Upper lobe of right lung (tissue), 1 donor: ENCODE results near the gene FOXO6. TPM values are rescaled to one million over a fixed set of nuclear protein-coding genes. Genes with fewer than 3 reads are reported as not detected.

Experiments used
- ATAC-seq: fragments of 200-7000 bp; cut with Tn5 transposase; one replicate; pipeline ENCODE4 v1.9.1; 2020; ENCODE audit warnings: mild to moderate bottlenecking, moderate library complexity
- DNase-seq: peaks from one replicate; pipeline ENCODE4 v3.0.0-alpha.2; 2020
- H3K27ac ChIP-seq: fragments of 200-600 bp; one replicate; pipeline ENCODE4 v1.8.0; 2022
- H3K27me3 ChIP-seq: fragments of 200-600 bp; one replicate; pipeline ENCODE4 v1.8.0; 2022; ENCODE audit warnings: mild to moderate bottlenecking
- H3K36me3 ChIP-seq: fragments of 200-600 bp; one replicate; pipeline ENCODE4 v1.8.0; 2022
- H3K4me1 ChIP-seq: fragments of 200-600 bp; one replicate; pipeline ENCODE4 v1.8.0; 2022
- H3K4me3 ChIP-seq: fragments of 200-600 bp; one replicate; pipeline ENCODE4 v1.8.0; 2022; ENCODE audit warnings: mild to moderate bottlenecking
- H3K9me3 ChIP-seq: fragments of 200-600 bp; one replicate; pipeline ENCODE4 v1.8.0; 2022
- intact Hi-C: fragments of 100-400 bp; cut with DNase I; formaldehyde crosslinking; loops from one replicate; pipeline ENCODE4 v1.11.0; 2022
- long read RNA-seq: library from polyadenylated mRNA; unstranded; transcript quantifications from one replicate; pipeline ENCODE4 v2.0.0, GENCODE V29; 2021
- total RNA-seq: library from RNA; stranded (reverse); fragmentation: NEBNext Ultra II Directional; extraction: Animal tissue kit (Norgen Biotek cat#: 25700); gene quantifications from one replicate; pipeline ENCODE4 v1.2.1, GENCODE V29; 2021
- TF ChIP-seq, protein P1 (sequence below): fragments of 200-600 bp; IDR thresholded peaks from one replicate; pipeline ENCODE4 v1.8.0; 2022; ENCODE audit warnings: antibody characterized with exemption
- donor health status: DM: no; HTN: yes; CAD: no; lungs with severe emphysema.

The FOXO6 gene
- 0.43 TPM for total RNA-seq
- long read RNA-seq, partial matches to known transcripts = 0 of 1 reads
- long read RNA-seq, other reads (novel, unspliced or antisense) = 1 of 1 reads

DNA sequence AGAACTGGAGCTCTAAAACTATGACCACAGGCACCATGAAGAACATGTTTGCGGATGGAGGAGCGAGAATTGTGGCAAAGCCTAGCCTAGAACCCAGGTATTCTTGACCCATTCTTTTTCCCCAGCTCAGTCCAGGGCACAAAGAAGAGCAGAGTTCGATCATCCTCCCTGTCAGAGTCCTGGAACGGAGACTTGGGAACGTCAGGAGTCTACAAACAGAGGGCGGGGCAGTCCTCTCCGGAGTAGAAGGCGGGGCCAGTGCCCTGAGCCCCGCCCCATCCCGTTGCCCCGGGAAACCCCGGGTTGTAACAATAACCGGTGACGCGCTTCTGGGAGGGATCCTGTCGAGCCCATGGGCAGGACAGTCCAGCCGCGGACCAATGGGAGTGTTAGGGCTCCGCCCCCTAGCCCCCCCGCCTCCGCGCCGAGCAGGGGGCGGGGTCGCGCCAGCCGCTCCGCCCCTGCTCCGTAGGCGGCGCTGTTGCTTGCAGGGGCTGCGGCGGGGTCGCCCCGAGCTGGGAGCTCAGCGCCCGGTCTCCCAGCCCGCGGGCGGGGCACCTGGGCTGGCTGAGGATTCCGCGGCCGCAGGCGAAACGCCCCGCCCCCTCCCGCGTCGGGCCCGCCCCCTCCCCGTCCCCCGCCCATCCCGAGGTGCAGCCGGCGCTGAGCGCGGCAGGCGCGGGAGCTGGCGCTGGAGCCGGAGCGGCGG, at the start of gene FOXO6:
FOXO6 (plus strand) TSS at position 649 of the 709 bp plus-strand sequence.
- Histone ChIP-seq H3K27ac (no peak within 1 kb of the TSS), H3K27me3 (peaks cover 18% of the 10 kb centered on the region), H3K4me3 (peak within 1 kb of the TSS; percentile 59), H3K36me3 (no peaks in the 10 kb centered on the region), H3K4me1 (peaks cover 12% of the 10 kb centered on the region), H3K9me3 (no peaks in the 10 kb centered on the region)
- intact Hi-C loops = no loop called here
- ATAC-seq (peak; percentile 96), DNase-seq (peak; percentile 99)
- TF ChIP-seq, protein P1, sequence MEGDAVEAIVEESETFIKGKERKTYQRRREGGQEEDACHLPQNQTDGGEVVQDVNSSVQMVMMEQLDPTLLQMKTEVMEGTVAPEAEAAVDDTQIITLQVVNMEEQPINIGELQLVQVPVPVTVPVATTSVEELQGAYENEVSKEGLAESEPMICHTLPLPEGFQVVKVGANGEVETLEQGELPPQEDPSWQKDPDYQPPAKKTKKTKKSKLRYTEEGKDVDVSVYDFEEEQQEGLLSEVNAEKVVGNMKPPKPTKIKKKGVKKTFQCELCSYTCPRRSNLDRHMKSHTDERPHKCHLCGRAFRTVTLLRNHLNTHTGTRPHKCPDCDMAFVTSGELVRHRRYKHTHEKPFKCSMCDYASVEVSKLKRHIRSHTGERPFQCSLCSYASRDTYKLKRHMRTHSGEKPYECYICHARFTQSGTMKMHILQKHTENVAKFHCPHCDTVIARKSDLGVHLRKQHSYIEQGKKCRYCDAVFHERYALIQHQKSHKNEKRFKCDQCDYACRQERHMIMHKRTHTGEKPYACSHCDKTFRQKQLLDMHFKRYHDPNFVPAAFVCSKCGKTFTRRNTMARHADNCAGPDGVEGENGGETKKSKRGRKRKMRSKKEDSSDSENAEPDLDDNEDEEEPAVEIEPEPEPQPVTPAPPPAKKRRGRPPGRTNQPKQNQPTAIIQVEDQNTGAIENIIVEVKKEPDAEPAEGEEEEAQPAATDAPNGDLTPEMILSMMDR = peak; percentile 47

DNA sequence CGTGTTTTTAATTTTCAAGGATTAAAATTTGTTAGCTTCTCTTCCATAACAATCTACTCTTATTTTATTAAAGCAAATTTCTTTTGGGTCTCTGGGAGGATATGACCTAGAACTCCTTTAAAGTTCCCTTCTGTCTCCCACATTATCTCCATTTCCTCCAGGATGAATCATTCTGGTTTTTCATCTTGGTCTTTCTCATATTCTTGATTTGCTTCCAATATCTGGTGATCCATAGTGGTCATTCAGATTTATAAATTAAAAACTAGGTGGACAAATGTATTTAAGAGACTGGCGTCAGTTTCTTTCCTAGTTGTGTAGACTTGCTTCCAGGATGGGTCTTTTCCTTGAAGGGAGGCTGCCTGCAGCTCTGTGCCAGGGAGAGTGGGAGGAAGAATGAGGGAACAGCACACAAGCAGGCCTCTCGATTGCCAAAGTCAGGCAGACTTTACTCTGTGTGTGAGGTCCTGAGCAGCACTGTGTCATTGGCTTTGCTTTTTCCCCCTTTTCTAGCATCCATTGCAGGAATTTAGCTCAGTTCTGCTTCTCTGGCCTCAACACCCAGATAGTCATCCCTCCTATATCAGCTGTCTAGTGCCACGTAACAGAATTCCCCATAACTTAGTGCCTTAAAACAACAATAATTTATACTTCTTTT, 48.1 kb upstream of the FOXO6 start:
- Histone ChIP-seq H3K36me3 (no peaks in the 10 kb centered on the region), H3K27me3 (no peaks in the 10 kb centered on the region), H3K27ac (no peak overlapping the region), H3K4me1 (no peaks in the 10 kb centered on the region), H3K9me3 (no peaks in the 10 kb centered on the region), H3K4me3 (no peak overlapping the region)
- DNase-seq (no peak), ATAC-seq (no peak)
- TF ChIP-seq, protein P1 = no peak
- intact Hi-C loops = no loop called here

DNA sequence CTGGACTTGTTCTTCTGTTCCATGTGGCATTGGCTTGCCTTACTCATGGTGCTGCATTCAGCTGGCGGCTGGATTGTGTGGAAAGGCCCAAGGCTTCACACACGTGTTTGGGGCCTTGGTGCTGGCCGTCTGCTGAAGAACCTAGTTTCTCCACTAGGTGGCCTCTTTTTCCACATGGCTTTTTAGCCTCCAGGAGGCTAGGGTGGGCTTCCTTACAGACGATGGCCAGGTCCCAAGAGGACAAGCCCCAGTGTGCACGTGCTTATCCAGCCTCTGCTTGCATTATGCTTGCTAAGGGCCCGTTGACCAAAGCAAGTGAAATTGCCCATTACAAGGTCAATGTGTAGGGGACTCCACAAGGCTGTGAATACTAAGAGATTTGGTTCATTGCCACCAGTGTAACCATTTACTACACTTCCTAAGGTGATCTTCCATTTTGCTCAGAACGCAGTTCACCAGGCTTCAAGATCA, 47.5 kb upstream of the FOXO6 start:
- Histone ChIP-seq H3K4me1 (no peaks in the 10 kb centered on the region), H3K27ac (no peak overlapping the region), H3K9me3 (no peaks in the 10 kb centered on the region), H3K4me3 (no peak overlapping the region), H3K36me3 (no peaks in the 10 kb centered on the region), H3K27me3 (no peaks in the 10 kb centered on the region)
- DNase-seq (no peak), ATAC-seq (peak; percentile 63)
- TF ChIP-seq, protein P1 = peak; percentile 62
- intact Hi-C loops = no loop called here

DNA sequence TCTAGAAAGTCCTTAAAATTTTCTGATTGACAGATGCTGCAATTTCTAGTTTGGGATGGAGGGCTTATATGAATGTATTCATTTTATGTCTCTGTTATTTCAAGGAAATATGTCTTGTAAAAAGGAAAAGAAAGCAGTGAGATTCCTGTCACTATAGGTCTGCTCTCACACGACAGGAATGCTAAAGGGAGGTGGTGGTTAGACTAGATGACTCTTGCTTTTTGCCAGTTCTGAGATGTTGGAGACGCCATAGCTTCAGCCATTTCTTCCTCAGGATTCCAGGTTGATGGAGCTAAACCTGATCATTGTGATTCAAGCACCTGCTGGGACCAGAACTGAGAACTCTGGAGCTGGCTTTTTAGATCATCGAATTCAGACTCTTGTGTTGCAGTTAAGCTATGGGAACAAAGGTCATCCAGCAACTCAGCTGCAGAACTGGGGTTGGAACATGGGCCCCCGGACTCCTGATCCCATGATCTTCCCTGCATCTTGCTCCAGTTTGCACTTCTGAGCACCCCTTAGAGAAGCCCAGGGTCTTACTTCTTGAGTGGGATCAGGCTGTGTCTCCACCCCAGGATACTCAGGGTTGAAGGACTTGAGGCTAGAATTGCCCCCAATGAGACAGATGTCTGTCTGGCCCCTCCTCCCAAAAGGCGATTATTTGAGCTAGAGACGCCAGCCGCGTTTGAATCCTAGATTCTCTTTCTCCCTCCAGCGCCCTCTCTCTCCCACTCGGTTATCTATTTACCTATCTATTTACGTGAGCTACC, 46.7 kb upstream of the FOXO6 start:
- ATAC-seq (no peak), DNase-seq (no peak)
- TF ChIP-seq, protein P1 = no peak
- Histone ChIP-seq H3K4me1 (no peaks in the 10 kb centered on the region), H3K4me3 (no peak overlapping the region), H3K27me3 (no peaks in the 10 kb centered on the region), H3K36me3 (no peaks in the 10 kb centered on the region), H3K9me3 (no peaks in the 10 kb centered on the region), H3K27ac (no peak overlapping the region)
- intact Hi-C loops = no loop called here

DNA sequence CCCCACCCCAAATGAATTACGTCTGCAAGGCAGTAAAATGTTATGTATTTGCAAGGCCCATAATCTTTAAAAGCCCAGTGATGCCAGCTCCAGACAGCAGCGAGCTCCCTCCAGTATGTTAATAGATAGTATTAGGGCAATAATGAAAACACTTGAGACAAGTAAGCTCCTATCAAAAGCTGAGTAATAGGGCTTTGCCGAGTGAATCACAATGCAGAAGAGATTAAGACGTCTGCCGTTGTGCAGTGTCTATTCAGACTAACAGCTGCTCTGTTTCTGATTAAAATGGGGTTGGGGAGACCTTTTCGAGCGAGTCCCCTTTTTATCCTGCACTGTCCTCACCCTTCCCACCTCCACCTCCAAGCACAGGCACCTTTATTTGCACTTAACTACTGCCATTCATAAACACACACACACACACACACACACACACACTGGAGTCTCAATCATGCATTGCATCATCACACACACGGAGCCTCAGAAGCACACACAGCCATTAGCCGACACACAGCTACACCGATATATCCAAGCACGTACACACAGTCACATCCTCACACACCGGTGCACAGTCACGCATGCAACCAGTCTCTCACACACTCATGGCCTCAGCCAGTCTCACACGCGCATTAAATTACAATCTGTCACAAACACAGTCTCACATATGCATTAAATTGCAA, 46.0 kb upstream of the FOXO6 start:
- no peaks in the 10 kb centered on the region for H3K4me1 ChIP-seq
- no peaks in the 10 kb centered on the region for H3K9me3 ChIP-seq
- ATAC-seq (no peak), DNase-seq (no peak)
- TF ChIP-seq, protein P1 = no peak
- intact Hi-C loops = no loop called here
- no peak overlapping the region for H3K27ac ChIP-seq
- H3K27me3 ChIP-seq = no peaks in the 10 kb centered on the region
- no peak overlapping the region for H3K4me3 ChIP-seq
- H3K36me3 ChIP-seq = no peaks in the 10 kb centered on the region
